Measurements from ENCODE around the gene IPO7. TPM values are rescaled to one million over a fixed set of nuclear protein-coding genes. Genes with fewer than 3 reads are reported as not detected.

The IPO7 gene
- total and polyA plus RNA-seq, 2 of the 13 experiments (the other 11 are each of a cell fraction or from before 2014, with no cell fraction given), result 59.4 to 98.4 TPM

DNA sequence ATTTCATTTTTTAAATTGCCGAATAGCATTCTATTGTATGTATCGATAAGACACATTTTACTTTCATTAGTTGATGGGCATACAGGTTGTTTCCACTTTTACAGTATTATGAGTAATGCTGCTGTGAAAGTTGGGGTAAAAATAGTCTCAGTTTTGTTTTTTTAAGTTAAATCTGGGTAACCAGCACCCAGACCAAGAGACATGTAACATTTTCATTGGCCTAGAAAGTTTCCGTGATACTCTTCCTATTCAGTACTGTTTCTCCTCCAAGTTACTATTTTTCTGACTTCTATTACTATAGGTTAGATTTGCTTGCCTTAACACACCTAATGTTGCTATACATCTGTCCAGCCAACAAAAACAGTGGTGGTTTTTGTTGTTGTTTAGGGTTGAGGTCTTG, 12.3 kb downstream of the IPO7 start:
- no TSS peak for BruUV-seq (replicated peaks)
- intact Hi-C loops (cut with micrococcal nuclease; ENCODE audit: unreplicated experiment), result no loop called here
- H3K4me1 ChIP-seq (ENCODE audit: insufficient read depth, low read length), result no peaks in the 10 kb centered on the region
- ATAC-seq, result no peak
- DNase-seq (ENCODE audit: low spot score), result no peak
- H3K79me2 ChIP-seq (ENCODE audit: insufficient read depth, low read length), result peaks cover 91% of the 10 kb centered on the region
- ChIA-PET CTCF (ENCODE audit: low intra/inter-chr PET ratio, low total read pairs) (no interaction called here), POLR2A (no interaction called here)
- no peak overlapping the region for H3K9ac ChIP-seq (ENCODE audit: insufficient read depth, low read depth, low read length)
- H3K27ac ChIP-seq (ENCODE audit: extremely low read length, insufficient read depth, low read length), result no peak overlapping the region
- H3K36me3 ChIP-seq (replicated peaks in 1 of 2; ENCODE audit: control insufficient read depth in 1 of 2, insufficient read depth in 2 of 2, low read length in 2 of 2), result peaks cover 1 to 16% of the 10 kb centered on the region in 2 experiments; a peak in 3 of 5 replicates
- in situ Hi-C loops (cut with HindIII; ENCODE audit: extremely low pct_ligation_motif_present, low pct_unique_long_range_greater_than_20kb), result no loop called here
- H3K4me3 ChIP-seq (replicated peaks in 1 of 3; ENCODE audit: insufficient read depth in 1 of 3, low read depth in 2 of 3, low read length in 3 of 3), result no peak overlapping the region
- no peaks in the 10 kb centered on the region for H3K27me3 ChIP-seq (ENCODE audit: control insufficient read depth in 1 of 2, insufficient read depth in 2 of 2, low read length in 2 of 2)
- no peak overlapping the region for H3K4me2 ChIP-seq (ENCODE audit: low read depth, low read length)
- no peaks in the 10 kb centered on the region for H3K9me3 ChIP-seq (ENCODE audit: low read length)
- peaks cover 51% of the 10 kb centered on the region for H4K20me1 ChIP-seq (ENCODE audit: insufficient read depth, low read length)
- 99% methylated on average over 3 of the region's 3 CpGs for WGBS (ENCODE audit: low lambda C conversion rate)
- FAIRE-seq, result no peak
- TF ChIP-seq RFXANK (CRISPR knock-in tag; IDR thresholded peaks at IDR 0.05), result no peak
- no peak for TF ChIP-seq ZBTB3 (CRISPR knock-in tag; IDR thresholded peaks at IDR 0.05; ENCODE audit: borderline replicate concordance, low read depth)
- no peak for TF ChIP-seq FIP1L1 (IDR thresholded peaks at IDR 0.05; ENCODE audit: borderline replicate concordance, insufficient read depth, low read depth, low read length)
- TF ChIP-seq SNAI1 (CRISPR knock-in tag; IDR thresholded peaks at IDR 0.05; ENCODE audit: borderline replicate concordance), result no peak
- no peak for TF ChIP-seq MLLT10 (CRISPR knock-in tag; IDR thresholded peaks at IDR 0.05)
- no peak for TF ChIP-seq IRX3 (CRISPR knock-in tag; IDR thresholded peaks at IDR 0.05; ENCODE audit: borderline replicate concordance, low read depth)
- no peak for TF ChIP-seq PRMT3 (CRISPR knock-in tag; IDR thresholded peaks at IDR 0.05; ENCODE audit: borderline replicate concordance, low read depth)
- no peak for TF ChIP-seq ZNF510 (CRISPR knock-in tag; IDR thresholded peaks at IDR 0.05; ENCODE audit: low read depth)
- no peak for TF ChIP-seq ZNF232 (CRISPR knock-in tag; IDR thresholded peaks at IDR 0.05; ENCODE audit: borderline replicate concordance)
- TF ChIP-seq ZNF580 (CRISPR knock-in tag; IDR thresholded peaks at IDR 0.05; ENCODE audit: borderline replicate concordance, low read depth), result no peak
- H2AFZ ChIP-seq (ENCODE audit: low read length), result no peak overlapping the region

All from HepG2 (cell line).